Endothelial cell of umbilical vein (primary cell): ENCODE measurements around the gene ZNF628. TPM values are rescaled to one million over a fixed set of nuclear protein-coding genes. Genes with fewer than 3 reads are reported as not detected.

Experiments
- BruUV-seq: library from RNA; stranded (reverse); fragments of 400-500 nt; replicated peaks from 2 replicates; lab custom pipeline; 2021; lab: Mats Ljungman, UMichigan
- CTCF ChIA-PET: fragments of 300-600, 350-600 bp; sonication (Branson Sonifier 250); formaldehyde crosslinking; loops from one replicate; lab custom pipeline; 2021; ENCODE audit warnings: antibody characterized with exemption, inconsistent platforms; lab: Charles Lee
- POLR2A ChIA-PET: fragments of 300-600, 350-600 bp; sonication (Branson Sonifier 250); formaldehyde crosslinking; loops from one replicate; lab custom pipeline; 2021; ENCODE audit warnings: antibody characterized with exemption, inconsistent platforms; lab: Charles Lee
- DNase-seq: peaks from one replicate; pipeline ENCODE4 v3.0.0-alpha.2; 2011; ENCODE audit warnings: low read depth, low spot score
- FAIRE-seq: peaks from 2 replicates; lab custom pipeline; 2011; peaks lifted over from hg19 to GRCh38; lab: Jason Lieb, UNC
- H2AFZ ChIP-seq: 2 replicates; pipeline ENCODE4 v1.6.0; 2012; ENCODE audit warnings: low read depth, low read length, control low read depth, inconsistent platforms
- H3K27ac ChIP-seq: 2 replicates; pipeline ENCODE4 v1.5.1; 2011; ENCODE audit warnings: low read depth, mild to moderate bottlenecking, control low read depth, low read length, moderate library complexity; ENCODE audit not compliant: insufficient read depth
- H3K27me3 ChIP-seq, 2 experiments: 2 replicates each; pipeline versions ENCODE4 v1.6.0 to v1.6.1; 2011; ENCODE audit warnings: low read length in 2 of 2, mixed read lengths in 1 of 2; ENCODE audit not compliant: control insufficient read depth in 2 of 2, insufficient read depth in 2 of 2
- H3K36me3 ChIP-seq, 2 experiments: 2 replicates in 1 of 2; 3 replicates in 1 of 2; pipeline ENCODE4 v1.5.1; 2011; ENCODE audit warnings: low read length in 2 of 2, mild to moderate bottlenecking in 1 of 2, moderate library complexity in 1 of 2; ENCODE audit not compliant: control insufficient read depth in 2 of 2, insufficient read depth in 2 of 2; ENCODE audit errors: extremely low read depth in 1 of 2
- H3K4me1 ChIP-seq: 3 replicates; pipeline ENCODE4 v1.5.1; 2011; ENCODE audit warnings: mild to moderate bottlenecking, low read length; ENCODE audit not compliant: control insufficient read depth, insufficient read depth; ENCODE audit errors: extremely low read depth
- H3K4me2 ChIP-seq: 2 replicates; pipeline ENCODE4 v1.6.1; 2011; ENCODE audit warnings: low read length, control low read depth, mixed read lengths; ENCODE audit not compliant: insufficient read depth
- H3K4me3 ChIP-seq, 3 experiments: fragments of 200-600 bp in 1 of 3; sonication (generic), shearing (Covaris generic) in 1 of 3; replicated peaks in 1 of 3; 2 replicates each; pipeline ENCODE4 v1.5.1; 2011 to 2016; ENCODE audit warnings: control low read depth in 3 of 3, low read length in 3 of 3, mild to moderate bottlenecking in 2 of 3, inconsistent platforms in 1 of 3, low read depth in 1 of 3, moderate library complexity in 1 of 3; ENCODE audit not compliant: insufficient read depth in 1 of 3
- H3K79me2 ChIP-seq: 2 replicates; pipeline ENCODE4 v1.6.0; 2012; ENCODE audit warnings: low read length, inconsistent platforms; ENCODE audit not compliant: control insufficient read depth, insufficient read depth
- H3K9ac ChIP-seq: replicated peaks from 2 replicates; pipeline ENCODE3; 2011; ENCODE audit warnings: low read length, control low read depth; ENCODE audit not compliant: insufficient read depth; ENCODE audit errors: extremely low read depth
- H3K9me1 ChIP-seq: replicated peaks from 3 replicates; pipeline ENCODE4 v1.6.0; 2011; ENCODE audit warnings: mild to moderate bottlenecking, low read length; ENCODE audit not compliant: control insufficient read depth, insufficient read depth; ENCODE audit errors: extremely low read depth
- H3K9me3 ChIP-seq: replicated peaks from 2 replicates; pipeline ENCODE4 v1.5.1; 2012; ENCODE audit warnings: low read length, inconsistent platforms; ENCODE audit not compliant: control insufficient read depth, insufficient read depth
- H4K20me1 ChIP-seq: replicated peaks from 2 replicates; pipeline ENCODE3; 2011; ENCODE audit warnings: mild to moderate bottlenecking, low read length; ENCODE audit not compliant: control insufficient read depth, insufficient read depth; ENCODE audit errors: extremely low read depth
- EZH2 ChIP-seq: IDR thresholded peaks from 2 replicates; pipeline ENCODE4 v1.6.1; 2012; ENCODE audit warnings: borderline replicate concordance, low read depth, mild to moderate bottlenecking, moderate library complexity, low read length, inconsistent platforms; ENCODE audit not compliant: severe bottlenecking
- FOS ChIP-seq: IDR thresholded peaks from 2 replicates; pipeline ENCODE4 v1.6.1; 2011; ENCODE audit warnings: mild to moderate bottlenecking, low read length, moderate library complexity, borderline replicate concordance; ENCODE audit not compliant: insufficient read depth
- GATA2 ChIP-seq: IDR thresholded peaks from 2 replicates; pipeline ENCODE4 v1.7.0; 2011; ENCODE audit warnings: low read depth, mild to moderate bottlenecking, moderate library complexity, mixed read lengths, low read length; ENCODE audit not compliant: insufficient read length, insufficient read depth
- JUN ChIP-seq: IDR thresholded peaks from 2 replicates; pipeline ENCODE4 v1.6.1; 2011; ENCODE audit warnings: borderline replicate concordance, low read depth; ENCODE audit not compliant: insufficient read length, insufficient read depth
- MYC ChIP-seq: IDR thresholded peaks from one replicate; pipeline ENCODE4 v1.6.1; 2011; ENCODE audit warnings: mild to moderate bottlenecking, low read depth, low read length
- POLR2A ChIP-seq: IDR thresholded peaks from 2 replicates; pipeline ENCODE4 v1.6.1; 2012; ENCODE audit warnings: low read depth, mild to moderate bottlenecking, control low read depth, low read length
- POLR2AphosphoS5 ChIP-seq: IDR thresholded peaks from 2 replicates; pipeline ENCODE4 v1.6.1; 2012; ENCODE audit warnings: low read depth, mild to moderate bottlenecking, control low read depth, low read length, moderate library complexity; ENCODE audit not compliant: insufficient read depth
- dilution Hi-C: fragments of 300-500 bp; cut with MboI; formaldehyde crosslinking; loops from one replicate; pipeline ENCODE4 v1.15.0; 2019; ENCODE audit warnings: low sequenced_read_pairs; ENCODE audit not compliant: extremely low pct_ligation_motif_present
- intact Hi-C: fragments of 100-400 bp; cut with micrococcal nuclease; formaldehyde crosslinking; loops from one replicate; pipeline ENCODE4 v1.10.0; 2022
- polyA plus RNA-seq, 4 experiments: library from polyadenylated mRNA; depleted of rRNA in 3 of 4; stranded (reverse) in 3 of 4; unstranded in 1 of 4; fragments of >200 nt; gene quantifications; 2 replicates each; pipeline versions ENCODE4 v1.2.1 to v1.2.3, GENCODE V29; 2011 to 2012; ENCODE audit warnings: missing spikeins in 1 of 4
- total RNA-seq: library from RNA; stranded (reverse); gene quantifications from 2 replicates; pipeline ENCODE4 v1.2.3, GENCODE V29; 2021
- TF ChIP-seq, protein P1 (sequence below), 2 donors: IDR thresholded peaks; 1 replicate in 1 of 2; 2 replicates in 1 of 2; pipeline ENCODE4 v1.5.1; 2011; ENCODE audit warnings: low read length in 2 of 2, mild to moderate bottlenecking in 2 of 2, moderate library complexity in 2 of 2, control low read depth in 1 of 2, inconsistent platforms in 1 of 2, low read depth in 1 of 2; ENCODE audit not compliant: insufficient read depth in 1 of 2; ENCODE audit errors: extremely low read depth in 1 of 2
- TF ChIP-seq, protein P2 (sequence below): IDR thresholded peaks from 2 replicates; pipeline ENCODE4 v1.6.1; 2011; ENCODE audit not compliant: insufficient read depth, insufficient read length

Gene ZNF628
- total and polyA plus RNA-seq, 2 donors (not counting 3 experiments of a cell fraction or from before 2014, with no cell fraction given) = 2.0 to 10.4 TPM

GRCh38 chr19:55481794-55482155, 5.4 kb downstream of the ZNF628 start:
- dilution Hi-C loops (no loop called here), intact Hi-C loops (no loop called here)
- Histone ChIP-seq H3K9me1 (no peaks in the 10 kb centered on the region), H3K27ac (no peak overlapping the region), H3K9ac (no peak overlapping the region), H3K79me2 (peaks cover 19% of the 10 kb centered on the region), H2AFZ (no peak overlapping the region), H3K4me2 (no peak overlapping the region), H3K36me3 (peaks cover 0 to 3% of the 10 kb centered on the region in 2 experiments), H3K9me3 (no peaks in the 10 kb centered on the region), H4K20me1 (no peaks in the 10 kb centered on the region), H3K4me1 (peaks cover 23% of the 10 kb centered on the region), H3K4me3 (no peak overlapping the region), H3K27me3 (no peaks in the 10 kb centered on the region)
- TF ChIP-seq GATA2 (no peak), EZH2 (no peak), JUN (no peak), POLR2AphosphoS5 (no peak), FOS (no peak), MYC (no peak), POLR2A (no peak)
- TF ChIP-seq, protein P1, sequence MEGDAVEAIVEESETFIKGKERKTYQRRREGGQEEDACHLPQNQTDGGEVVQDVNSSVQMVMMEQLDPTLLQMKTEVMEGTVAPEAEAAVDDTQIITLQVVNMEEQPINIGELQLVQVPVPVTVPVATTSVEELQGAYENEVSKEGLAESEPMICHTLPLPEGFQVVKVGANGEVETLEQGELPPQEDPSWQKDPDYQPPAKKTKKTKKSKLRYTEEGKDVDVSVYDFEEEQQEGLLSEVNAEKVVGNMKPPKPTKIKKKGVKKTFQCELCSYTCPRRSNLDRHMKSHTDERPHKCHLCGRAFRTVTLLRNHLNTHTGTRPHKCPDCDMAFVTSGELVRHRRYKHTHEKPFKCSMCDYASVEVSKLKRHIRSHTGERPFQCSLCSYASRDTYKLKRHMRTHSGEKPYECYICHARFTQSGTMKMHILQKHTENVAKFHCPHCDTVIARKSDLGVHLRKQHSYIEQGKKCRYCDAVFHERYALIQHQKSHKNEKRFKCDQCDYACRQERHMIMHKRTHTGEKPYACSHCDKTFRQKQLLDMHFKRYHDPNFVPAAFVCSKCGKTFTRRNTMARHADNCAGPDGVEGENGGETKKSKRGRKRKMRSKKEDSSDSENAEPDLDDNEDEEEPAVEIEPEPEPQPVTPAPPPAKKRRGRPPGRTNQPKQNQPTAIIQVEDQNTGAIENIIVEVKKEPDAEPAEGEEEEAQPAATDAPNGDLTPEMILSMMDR (IDR thresholded peaks at IDR 0.05; ENCODE audit: extremely low read depth in 1 of 2, insufficient read depth in 1 of 2, low read depth in 1 of 2, low read length in 2 of 2) = no peak
- TF ChIP-seq, protein P2, sequence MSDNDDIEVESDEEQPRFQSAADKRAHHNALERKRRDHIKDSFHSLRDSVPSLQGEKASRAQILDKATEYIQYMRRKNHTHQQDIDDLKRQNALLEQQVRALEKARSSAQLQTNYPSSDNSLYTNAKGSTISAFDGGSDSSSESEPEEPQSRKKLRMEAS = no peak
- BruUV-seq = no TSS peak
- DNase-seq = no peak
- no peak for FAIRE-seq
- ChIA-PET CTCF (interaction anchor here (0.6 to 1.4 kb wide), 2 partner anchors 15 to 16 kb away, joined by 4 to 5 read pairs; no protein-coding TSS in a partner anchor), POLR2A (no interaction called here)
